ENCODE results near the gene GNAZ. TPM values are rescaled to one million over a fixed set of nuclear protein-coding genes. Genes with fewer than 3 reads are reported as not detected.

GNAZ gene
- polyA plus RNA-seq, 2 of the 4 experiments (the other 2 are of a cell fraction) = 1.9 to 2.5 TPM

GRCh38 chr22:23144932-23145877, 74.9 kb downstream of the GNAZ start, which contains the start of gene RAB36 (continued):
- TF ChIP-seq ELK1 (IDR thresholded peaks at IDR 0.05; ENCODE audit: low read depth, low read length) = no peak
- TF ChIP-seq KDM5A (IDR thresholded peaks at IDR 0.05) = no peak
- TF ChIP-seq MAX (IDR thresholded peaks at IDR 0.05) = peak; percentile 35; the same call in 1 of the 2 replicates
- TF ChIP-seq REST (IDR thresholded peaks at IDR 0.05) = no peak
- TF ChIP-seq FOXS1 (CRISPR knock-in tag; IDR thresholded peaks at IDR 0.05) = no peak
- TF ChIP-seq ZC3H11A (IDR thresholded peaks at IDR 0.05) = no peak
- TF ChIP-seq PBX3 (IDR thresholded peaks at IDR 0.05) = 0 out of 2 replicates have a peak, but pooled peaks have one; percentile 29
- TF ChIP-seq CHD4 (IDR thresholded peaks at IDR 0.05; ENCODE audit: borderline replicate concordance) = no peak

- ATAC-seq (no peak), DNase-seq (ENCODE audit: low read depth in 1 of 2, low spot score in 1 of 2) (no peak), FAIRE-seq (no peak)
- peak overlapping the region; percentile 95 for H3K4me2 ChIP-seq
- whole genome bisulfite sequencing (ENCODE audit: missing lambda C conversion rate) = 24% methylated on average over 2 of the region's 2 CpGs
- CTCF ChIA-PET = interaction anchor here (0.8 to 2.0 kb wide), 4 partner anchors 10 to 187 kb away, joined by 3 to 8 read pairs (median 6); no protein-coding TSS in a partner anchor
- H3K4me3 ChIP-seq = peak overlapping the region; percentile 56
- no peaks in the 10 kb centered on the region for H3K9me3 ChIP-seq
- POLR2A ChIA-PET = no interaction called here
- TF ChIP-seq CHD4 (IDR thresholded peaks at IDR 0.05; ENCODE audit: borderline replicate concordance) (no peak), HOXB13 (CRISPR knock-in tag; IDR thresholded peaks at IDR 0.05; ENCODE audit: low read depth) (no peak)
- H3K4me1 ChIP-seq = peaks cover 20% of the 10 kb centered on the region; the same call in 1 of the 3 replicates
- H3K27ac ChIP-seq = peak overlapping the region; percentile 69 to 82
Observed at GRCh38 chr22:23145878-23146470, 75.7 kb downstream of the GNAZ start.

- DNase-seq (ENCODE audit: low read depth in 1 of 2, low spot score in 1 of 2) (no peak), FAIRE-seq (no peak), ATAC-seq (no peak)
- POLR2A ChIA-PET = no interaction called here
- no peak overlapping the region for H3K4me3 ChIP-seq
- H3K4me1 ChIP-seq = peaks cover 16% of the 10 kb centered on the region; the same call in 1 of the 3 replicates
- H3K27ac ChIP-seq = no peak overlapping the region
- TF ChIP-seq RARB (CRISPR knock-in tag; IDR thresholded peaks at IDR 0.05) = no peak
- TF ChIP-seq EP300 (IDR thresholded peaks at IDR 0.05) = no peak
- no peak for TF ChIP-seq ZSCAN20 (CRISPR knock-in tag; IDR thresholded peaks at IDR 0.05)
- no peak for TF ChIP-seq SREBF2 (IDR thresholded peaks at IDR 0.05)
- TF ChIP-seq ZNF302 (CRISPR knock-in tag; IDR thresholded peaks at IDR 0.05) = no peak
- no peak for TF ChIP-seq MYC (IDR thresholded peaks at IDR 0.05; ENCODE audit: borderline replicate concordance, low read length)
- no peak for TF ChIP-seq CHD4 (IDR thresholded peaks at IDR 0.05; ENCODE audit: borderline replicate concordance)
- TF ChIP-seq CTCF (IDR thresholded peaks at IDR 0.05) = no peak
- no peak for TF ChIP-seq TFCP2L1 (CRISPR knock-in tag; IDR thresholded peaks at IDR 0.05)
- no peak for TF ChIP-seq HDAC2 (IDR thresholded peaks at IDR 0.05)
- TF ChIP-seq FOSB (CRISPR knock-in tag; IDR thresholded peaks at IDR 0.05) = no peak
- no peak for TF ChIP-seq ZC3H11A (IDR thresholded peaks at IDR 0.05)
- 85% methylated on average over 7 of the region's 8 CpGs for WGBS (ENCODE audit: missing lambda C conversion rate)
- H3K4me2 ChIP-seq = peak overlapping the region; percentile 95; the same call in 2 of the 3 replicates
- CTCF ChIA-PET = interaction anchor here (0.8 to 2.0 kb wide), 5 partner anchors 10 to 187 kb away, joined by 3 to 8 read pairs (median 6); no protein-coding TSS in a partner anchor
- H3K9me3 ChIP-seq = no peaks in the 10 kb centered on the region
Observed at GRCh38 chr22:23146478-23147205, 76.3 kb downstream of the GNAZ start.

All from A549 (cell line).